H1 (cell line): ENCODE data around the gene KRTAP9-2. TPM values are rescaled to one million over a fixed set of nuclear protein-coding genes. Genes with fewer than 3 reads are reported as not detected.
"Not testable (repeated sequence)": the region's sequence is repeated elsewhere in the genome, so short reads cannot be mapped to it uniquely, and the experiment has no call there.

Experiments
- CTCF ChIA-PET: fragments of 300-600 bp; sonication (Branson Sonifier 250); formaldehyde crosslinking; loops from one replicate; lab custom pipeline; 2021; ENCODE audit not compliant: partially characterized antibody; lab: Charles Lee
- POLR2A ChIA-PET: fragments of 300-600 bp; sonication (Branson Sonifier 250); formaldehyde crosslinking; loops from one replicate; lab custom pipeline; 2021; ENCODE audit warnings: inconsistent platforms; ENCODE audit not compliant: partially characterized antibody; lab: Charles Lee
- DNase-seq, 2 experiments: peaks; one replicate each; pipeline versions ENCODE4 v3.0.0 to v3.0.0-alpha.2; 2010 to 2022; ENCODE audit warnings: low spot score in 2 of 2, low read depth in 1 of 2, mixed read lengths in 1 of 2
- FAIRE-seq: peaks from 2 replicates; lab custom pipeline; 2011; peaks lifted over from hg19 to GRCh38; lab: Jason Lieb, UNC
- H2AFZ ChIP-seq: 2 replicates; pipeline ENCODE4 v1.8.1; 2012; ENCODE audit warnings: low read length, inconsistent platforms
- H2AK5ac ChIP-seq: 2 replicates; pipeline ENCODE4 v1.6.1; 2013; ENCODE audit warnings: low read depth, low read length
- H2BK120ac ChIP-seq: replicated peaks from 2 replicates; pipeline ENCODE3; 2013; ENCODE audit warnings: low read depth, low read length, inconsistent platforms
- H2BK12ac ChIP-seq: 2 replicates; pipeline ENCODE4 v1.6.1; 2013; ENCODE audit warnings: low read depth, low read length
- H2BK15ac ChIP-seq: 2 replicates; pipeline ENCODE4 v1.6.1; 2013; ENCODE audit warnings: low read length
- H2BK20ac ChIP-seq: 2 replicates; pipeline ENCODE4 v1.6.1; 2013; ENCODE audit warnings: low read length
- H2BK5ac ChIP-seq: 2 replicates; pipeline ENCODE4 v1.6.1; 2013; ENCODE audit warnings: low read depth, low read length
- H3K14ac ChIP-seq: 2 replicates; pipeline ENCODE4 v1.6.1; 2013; ENCODE audit warnings: inconsistent platforms; ENCODE audit not compliant: insufficient read length
- H3K18ac ChIP-seq: 2 replicates; pipeline ENCODE4 v1.6.1; 2013; ENCODE audit warnings: low read length; ENCODE audit errors: extremely low read depth
- H3K23ac ChIP-seq: 2 replicates; pipeline ENCODE4 v1.6.1; 2013; ENCODE audit warnings: inconsistent platforms; ENCODE audit not compliant: insufficient read length
- H3K23me2 ChIP-seq: 2 replicates; pipeline ENCODE4 v1.6.1; 2013; ENCODE audit warnings: low read depth, low read length
- H3K27ac ChIP-seq: 2 replicates; pipeline ENCODE4 v1.6.1; 2011; ENCODE audit warnings: low read depth, low read length, inconsistent platforms
- H3K27me3 ChIP-seq, 4 experiments: replicated peaks in 1 of 4; 1 replicate in 1 of 4; 2 replicates in 3 of 4; pipeline versions ENCODE4 v1.6.1 to v1.8.1; 2011 to 2013; ENCODE audit warnings: low read length in 3 of 4, mild to moderate bottlenecking in 3 of 4, inconsistent platforms in 2 of 4, mixed read lengths in 2 of 4, moderate library complexity in 1 of 4; ENCODE audit not compliant: control insufficient read depth in 3 of 4, insufficient read depth in 3 of 4; ENCODE audit errors: extremely low read depth in 1 of 4
- H3K36me3 ChIP-seq, 4 experiments: 2 replicates each; pipeline versions ENCODE4 v1.6.1 to v1.8.1; 2011 to 2013; ENCODE audit warnings: mild to moderate bottlenecking in 4 of 4, low read length in 3 of 4, moderate library complexity in 2 of 4, control low read depth in 1 of 4, inconsistent platforms in 1 of 4; ENCODE audit not compliant: insufficient read depth in 4 of 4, control insufficient read depth in 2 of 4
- H3K4ac ChIP-seq: replicated peaks from 2 replicates; pipeline ENCODE3; 2013; ENCODE audit warnings: low read length, low read depth, mixed read lengths, inconsistent platforms; ENCODE audit not compliant: insufficient read length
- H3K4me1 ChIP-seq, 4 experiments: replicated peaks in 1 of 4; 1 replicate in 1 of 4; 2 replicates in 3 of 4; pipeline versions ENCODE4 v1.6.1 to v1.8.1; 2011 to 2013; ENCODE audit warnings: low read length in 3 of 4, inconsistent platforms in 2 of 4, mixed read lengths in 1 of 4; ENCODE audit not compliant: insufficient read depth in 4 of 4, control insufficient read depth in 3 of 4
- H3K4me2 ChIP-seq, 2 experiments: 2 replicates each; pipeline versions ENCODE4 v1.6.1 to v1.8.1; 2011 to 2013; ENCODE audit warnings: low read depth in 2 of 2, low read length in 2 of 2, control low read depth in 1 of 2, inconsistent platforms in 1 of 2, mild to moderate bottlenecking in 1 of 2; ENCODE audit not compliant: insufficient read depth in 1 of 2
- H3K4me3 ChIP-seq, 4 experiments: fragments of 200-600, 300-600 bp in 1 of 4; sonication (generic), shearing (Covaris generic), sonication (Bioruptor Twin) in 1 of 4; 2 replicates each; pipeline versions ENCODE4 v1.5.1 to v1.8.1; 2011 to 2016; ENCODE audit warnings: low read length in 4 of 4, low read depth in 3 of 4, control low read depth in 2 of 4, inconsistent platforms in 2 of 4, mild to moderate bottlenecking in 2 of 4, mixed read lengths in 1 of 4, moderate library complexity in 1 of 4; ENCODE audit not compliant: insufficient read depth in 2 of 4; ENCODE audit errors: extremely low read depth in 1 of 4
- H3K56ac ChIP-seq: replicated peaks from 2 replicates; pipeline ENCODE3; 2013; ENCODE audit warnings: low read depth, mild to moderate bottlenecking, mixed read lengths, low read length, inconsistent platforms; ENCODE audit not compliant: insufficient read length
- H3K79me1 ChIP-seq: 2 replicates; pipeline ENCODE4 v1.6.1; 2013; ENCODE audit warnings: low read depth, low read length, control low read depth
- H3K79me2 ChIP-seq, 2 experiments: 2 replicates each; pipeline versions ENCODE4 v1.6.1 to v1.8.1; 2012 to 2013; ENCODE audit warnings: low read length in 2 of 2, mild to moderate bottlenecking in 2 of 2, inconsistent platforms in 1 of 2; ENCODE audit not compliant: insufficient read depth in 2 of 2, control insufficient read depth in 1 of 2
- H3K9ac ChIP-seq, 4 experiments: replicated peaks in 1 of 4; 1 replicate in 1 of 4; 2 replicates in 3 of 4; pipeline versions ENCODE4 v1.6.1 to v1.8.1; 2011 to 2013; ENCODE audit warnings: low read depth in 3 of 4, low read length in 3 of 4, control low read depth in 2 of 4, mild to moderate bottlenecking in 2 of 4, moderate library complexity in 2 of 4, inconsistent platforms in 1 of 4; ENCODE audit errors: extremely low read depth in 1 of 4
- H3K9me3 ChIP-seq, 2 experiments: 2 replicates each; pipeline versions ENCODE4 v1.6.1 to v1.8.1; 2012 to 2013; ENCODE audit warnings: mild to moderate bottlenecking in 2 of 2, moderate library complexity in 2 of 2, control low read depth in 1 of 2, inconsistent platforms in 1 of 2, low read depth in 1 of 2, low read length in 1 of 2, mixed read lengths in 1 of 2; ENCODE audit not compliant: insufficient read depth in 2 of 2
- H4K20me1 ChIP-seq, 2 experiments: replicated peaks in 1 of 2; 2 replicates each; pipeline versions ENCODE3 to v1.8.1; 2011 to 2013; ENCODE audit warnings: inconsistent platforms in 2 of 2, low read length in 2 of 2, mild to moderate bottlenecking in 1 of 2; ENCODE audit not compliant: insufficient read depth in 2 of 2, control insufficient read depth in 1 of 2
- H4K5ac ChIP-seq: 2 replicates; pipeline ENCODE4 v1.6.1; 2013; ENCODE audit warnings: low read length, low read depth, mixed read lengths, inconsistent platforms; ENCODE audit not compliant: insufficient read length
- H4K8ac ChIP-seq: 2 replicates; pipeline ENCODE4 v1.8.0; 2013; ENCODE audit warnings: mild to moderate bottlenecking, moderate library complexity, low read length, inconsistent platforms; ENCODE audit not compliant: insufficient read depth; ENCODE audit errors: extremely low read depth
- H4K91ac ChIP-seq: replicated peaks from 2 replicates; pipeline ENCODE3; 2013; ENCODE audit warnings: low read length, mixed read lengths, inconsistent platforms; ENCODE audit not compliant: insufficient read length
- WGBS, 2 experiments: shearing (Covaris generic) in 1 of 2; methylation state at CpG; one replicate each; pipeline versions ENCODE4 v1.1.6 to v1.1.7; 2013 to 2015; ENCODE audit warnings: low lambda C conversion rate in 2 of 2, mixed read lengths in 2 of 2, inconsistent platforms in 1 of 2, low coverage in 1 of 2, missing lambda C conversion rate in 1 of 2; ENCODE audit not compliant: insufficient replicate concordance in 2 of 2, insufficient coverage in 1 of 2, insufficient read length in 1 of 2; ENCODE audit errors: extremely low coverage in 1 of 2, missing lambda C conversion rate in 1 of 2; 5-methylcytosine and 5-hydroxymethylcytosine counted together
- polyA plus RNA-seq, 7 experiments: library from polyadenylated mRNA; depleted of rRNA in 3 of 7; stranded (reverse) in 5 of 7; unstranded in 2 of 7; fragments of >200 nt in 5 of 7; fragments of 200-250 nt in 2 of 7; gene quantifications; 1 replicate in 5 of 7; 2 replicates in 1 of 7; 4 replicates in 1 of 7; pipeline versions ENCODE4 v1.2.1 to v1.2.3, GENCODE V29; 2011 to 2013; ENCODE audit warnings: missing spikeins in 2 of 7, mixed read lengths in 2 of 7
- total RNA-seq: library from RNA; stranded (reverse); fragmentation: NEBNext Ultra II Directional; extraction: Animal tissue kit (Norgen Biotek cat#: 25700); gene quantifications from 2 replicates; pipeline ENCODE4 v1.2.1, GENCODE V29; 2021

The KRTAP9-2 gene
- total and polyA plus RNA-seq, 2 of the 8 experiments (the other 6 are each of a cell fraction or from before 2014, with no cell fraction given) = not detected

DNA sequence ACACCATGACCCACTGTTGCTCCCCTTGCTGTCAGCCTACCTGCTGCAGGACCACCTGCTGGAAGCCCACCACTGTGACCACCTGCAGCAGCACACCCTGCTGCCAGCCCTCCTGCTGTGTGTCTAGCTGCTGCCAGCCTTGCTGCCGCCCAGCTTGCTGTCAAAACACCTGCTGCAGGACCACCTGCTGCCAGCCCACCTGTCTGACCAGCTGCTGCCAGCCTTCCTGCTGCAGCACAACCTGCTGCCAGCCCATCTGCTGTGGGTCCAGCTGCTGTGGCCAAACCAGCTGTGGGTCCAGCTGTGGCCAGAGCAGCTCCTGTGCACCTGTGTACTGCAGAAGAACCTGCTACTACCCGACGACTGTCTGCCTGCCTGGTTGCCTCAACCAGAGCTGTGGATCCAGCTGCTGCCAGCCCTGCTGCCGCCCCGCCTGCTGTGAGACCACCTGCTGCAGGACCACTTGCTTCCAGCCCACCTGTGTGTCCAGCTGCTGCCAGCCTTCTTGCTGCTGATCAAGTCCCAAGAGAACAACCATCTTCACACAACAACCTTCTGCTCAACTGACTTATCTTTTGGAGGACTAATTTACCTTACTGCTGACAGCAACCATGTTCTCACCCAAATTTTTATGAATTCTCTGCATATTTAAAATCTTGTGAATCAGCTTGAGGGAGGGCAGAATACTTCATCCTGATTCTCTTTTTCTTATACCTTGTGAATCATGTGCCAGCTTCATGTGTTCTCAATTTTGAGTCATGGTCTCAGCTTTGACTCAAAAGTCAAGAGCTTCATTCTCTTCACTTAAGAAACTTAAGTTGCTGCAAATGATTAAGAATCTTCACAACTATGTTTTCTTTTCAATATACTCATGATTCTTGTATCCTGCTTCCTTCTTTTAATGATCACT is 29.2 kb downstream of the KRTAP9-2 start, which contains the start of gene KRTAP9-9:
Gene KRTAP9-9 (plus strand): TSS at position 4 of the 910 bp plus-strand sequence.
- FAIRE-seq, H3K36me3 ChIP-seq, H3K27me3 ChIP-seq, H4K20me1 ChIP-seq, H3K23me2 ChIP-seq, H3K18ac ChIP-seq, H3K4me1 ChIP-seq, H3K4ac ChIP-seq, H3K14ac ChIP-seq, H3K4me3 ChIP-seq, H2BK5ac ChIP-seq, H4K5ac ChIP-seq, POLR2A ChIA-PET, H2BK12ac ChIP-seq, H3K4me2 ChIP-seq, H2BK15ac ChIP-seq, H3K79me1 ChIP-seq, H2AFZ ChIP-seq, H4K8ac ChIP-seq, H3K9me3 ChIP-seq, H3K23ac ChIP-seq, H4K91ac ChIP-seq, H2BK20ac ChIP-seq, DNase-seq, H2AK5ac ChIP-seq, H3K27ac ChIP-seq, H3K56ac ChIP-seq, H3K9ac ChIP-seq, H3K79me2 ChIP-seq, H2BK120ac ChIP-seq: not testable (repeated sequence)
- WGBS, 2 experiments = 81% methylated on average over 5 of the region's 5 CpGs; no CpG with 5 or more reads in 1 of the 2 experiments
- CTCF ChIA-PET = interaction anchor here (1.0 kb wide), 1 partner anchor 19 kb away, joined by 3 read pairs; no protein-coding TSS in a partner anchor
